ENCODE measurements around the gene ZBTB32. TPM values are rescaled to one million over a fixed set of nuclear protein-coding genes. Genes with fewer than 3 reads are reported as not detected.

Gene ZBTB32
- total and polyA plus RNA-seq, 7 donors, result 3.1 TPM; not detected in 6

GRCh38 chr19:35715981-35716800, 11.8 kb downstream of the ZBTB32 start:
- TF ChIP-seq EP300 (IDR thresholded peaks at IDR 0.05) (no peak), POLR2AphosphoS5 (IDR thresholded peaks at IDR 0.05) (no peak), CTCF (IDR thresholded peaks at IDR 0.05) (no peak), POLR2A (IDR thresholded peaks at IDR 0.05) (no peak)
- Histone ChIP-seq H3K4me1 (peaks cover 0 to 33% (median 28%) of the 10 kb centered on the region in 4 donors), H3K27me3 (no peaks in the 10 kb centered on the region), H3K9me3 (no peaks in the 10 kb centered on the region), H3K27ac (peak overlapping the region; percentile 90 to 97 (median 93)), H3K36me3 (peaks cover under 1 to 18% (median 3%) of the 10 kb centered on the region in 4 donors), H3K4me3 (peak overlapping the region; percentile 76 to 99 (median 90))
- peak; percentile 83 for DNase-seq
- intact Hi-C loops (cut with DNase I), result loop anchor here (1.0 to 5.0 kb wide), 3 partner anchors 13 to 89 kb away; partner anchors contain the start of gene RBM42
- WGBS, 2 donors, result 1 to 3% methylated on average over 52 of the region's 52 CpGs

GRCh38 chr19:35716801-35717664, 12.7 kb downstream of the ZBTB32 start:
- H3K4me1 ChIP-seq, result peaks cover 0 to 33% (median 28%) of the 10 kb centered on the region in 4 donors
- peak overlapping the region; percentile 90 to 97 (median 93) for H3K27ac ChIP-seq
- H3K4me3 ChIP-seq, result peak overlapping the region; percentile 76 to 99 (median 90)
- peaks cover 6 to 26% (median 7%) of the 10 kb centered on the region in 4 donors for H3K36me3 ChIP-seq
- no peaks in the 10 kb centered on the region for H3K27me3 ChIP-seq
- intact Hi-C loops (cut with DNase I), result loop anchor here (1.0 to 5.0 kb wide), 6 partner anchors 14 to 214 kb away; partner anchors contain the start of genes HSPB6, RBM42 and TMEM147
- H3K9me3 ChIP-seq, result no peaks in the 10 kb centered on the region
- TF ChIP-seq EP300 (IDR thresholded peaks at IDR 0.05) (no peak), POLR2A (IDR thresholded peaks at IDR 0.05) (no peak), CTCF (IDR thresholded peaks at IDR 0.05) (peak; percentile 92 to 97 (median 96)), POLR2AphosphoS5 (IDR thresholded peaks at IDR 0.05) (peak; percentile 15 to 67 (median 48))
- WGBS, 2 donors, result 0 to 1% methylated on average over 77 of the region's 77 CpGs
- peak; percentile 98 for DNase-seq

GRCh38 chr19:35717665-35718344, 13.4 kb downstream of the ZBTB32 start, which contains the start of gene KMT2B:
Gene KMT2B (plus strand): TSS chr19:35718003. CDS start chr19:35718019, 16 bp downstream.
- WGBS, 2 donors, result 1% methylated on average over 108 of the region's 109 CpGs
- TF ChIP-seq POLR2A (IDR thresholded peaks at IDR 0.05) (no peak), POLR2AphosphoS5 (IDR thresholded peaks at IDR 0.05) (peak in 2 of 4 donors; percentile 37 to 42)
- Histone ChIP-seq H3K9me3 (no peaks in the 10 kb centered on the region), H3K36me3 (peaks cover 7 to 34% (median 13%) of the 10 kb centered on the region in 4 donors), H3K4me1 (peaks cover 0 to 33% (median 28%) of the 10 kb centered on the region in 4 donors), H3K4me3 (peak within 1 kb of the TSS; percentile 85 to 99 (median 94)), H3K27me3 (no peaks in the 10 kb centered on the region), H3K27ac (peak within 1 kb of the TSS; percentile 90 to 97 (median 93))
- peak; percentile 77 for DNase-seq
- intact Hi-C loops (cut with DNase I), result loop anchor here (1.0 to 5.0 kb wide), 6 partner anchors 15 to 213 kb away; partner anchors contain the start of genes HSPB6, RBM42 and TMEM147

- 0 to 1% methylated on average over 42 of the region's 42 CpGs for WGBS, 2 donors
- TF ChIP-seq POLR2A (IDR thresholded peaks at IDR 0.05) (no peak), EP300 (IDR thresholded peaks at IDR 0.05) (no peak), CTCF (IDR thresholded peaks at IDR 0.05) (no peak), POLR2AphosphoS5 (IDR thresholded peaks at IDR 0.05) (no peak)
- no peak for DNase-seq
- Histone ChIP-seq H3K27ac (peak overlapping the region; percentile 88 to 97 (median 93)), H3K27me3 (no peaks in the 10 kb centered on the region), H3K36me3 (peaks cover 13 to 41% (median 20%) of the 10 kb centered on the region in 4 donors), H3K4me3 (peak overlapping the region; percentile 85 to 99 (median 94)), H3K9me3 (no peaks in the 10 kb centered on the region), H3K4me1 (peaks cover 0 to 33% (median 28%) of the 10 kb centered on the region in 4 donors)
- intact Hi-C loops (cut with DNase I), result loop anchor here (2.0 to 5.0 kb wide), 2 partner anchors 22 to 91 kb away; partner anchors contain the start of gene RBM42
These were observed 14.1 kb downstream of the ZBTB32 start for GRCh38 chr19:35718345-35719041.
